Neuronal stem cell (in vitro differentiated cells): ENCODE results near the gene MICU1.

Source experiments
- DNase-seq: peaks from one replicate; pipeline ENCODE4 v3.0.0-alpha.2; 2013; ENCODE audit warnings: low spot score
- H2AFZ ChIP-seq: one replicate; pipeline ENCODE4 v1.6.1; 2013; ENCODE audit warnings: mild to moderate bottlenecking, low read length, inconsistent platforms
- H2AK5ac ChIP-seq: 2 replicates; pipeline ENCODE4 v1.6.1; 2013; ENCODE audit warnings: low read depth, mild to moderate bottlenecking, inconsistent platforms, low read length, moderate library complexity, mixed read lengths
- H2BK120ac ChIP-seq: 2 replicates; pipeline ENCODE4 v1.6.1; 2013; ENCODE audit warnings: low read depth, mild to moderate bottlenecking, inconsistent platforms, low read length, moderate library complexity, mixed read lengths
- H2BK12ac ChIP-seq: one replicate; pipeline ENCODE4 v1.6.1; 2013; ENCODE audit warnings: low read length, inconsistent platforms
- H2BK15ac ChIP-seq: 2 replicates; pipeline ENCODE4 v1.6.1; 2013; ENCODE audit warnings: mild to moderate bottlenecking, low read length, inconsistent platforms, mixed read lengths
- H2BK5ac ChIP-seq: one replicate; pipeline ENCODE4 v1.6.1; 2013; ENCODE audit warnings: inconsistent platforms, mild to moderate bottlenecking, low read length, moderate library complexity
- H3K14ac ChIP-seq: one replicate; pipeline ENCODE4 v1.6.1; 2013; ENCODE audit warnings: low read length, inconsistent platforms
- H3K18ac ChIP-seq: 2 replicates; pipeline ENCODE4 v1.6.1; 2013; ENCODE audit warnings: low read length, inconsistent platforms
- H3K23ac ChIP-seq: 2 replicates; pipeline ENCODE4 v1.6.1; 2013; ENCODE audit warnings: low read depth, mild to moderate bottlenecking, mixed read lengths, low read length, inconsistent platforms; ENCODE audit not compliant: poor library complexity
- H3K27ac ChIP-seq: replicated peaks from 3 replicates; pipeline ENCODE4 v1.5.1; 2013; ENCODE audit warnings: low read length, inconsistent platforms
- H3K27me3 ChIP-seq, 3 experiments: 2 replicates each; pipeline ENCODE4 v1.6.1; 2013; ENCODE audit warnings: low read length in 3 of 3, mild to moderate bottlenecking in 2 of 3, inconsistent platforms in 1 of 3, low read depth in 1 of 3, mixed read lengths in 1 of 3, moderate library complexity in 1 of 3; ENCODE audit not compliant: control insufficient read depth in 3 of 3, insufficient read depth in 3 of 3
- H3K36me3 ChIP-seq, 2 donors: replicated peaks in 1 of 2; 2 replicates each; pipeline ENCODE4 v1.6.1; 2013; ENCODE audit warnings: low read length in 2 of 2; ENCODE audit not compliant: control insufficient read depth in 2 of 2, insufficient read depth in 2 of 2
- H3K4ac ChIP-seq: 2 replicates; pipeline ENCODE4 v1.6.1; 2013; ENCODE audit warnings: inconsistent platforms, mild to moderate bottlenecking, low read length, moderate library complexity
- H3K4me1 ChIP-seq, 2 donors: 1 replicate in 1 of 2; 2 replicates in 1 of 2; pipeline ENCODE4 v1.6.1; 2013; ENCODE audit warnings: low read length in 2 of 2, low read depth in 1 of 2; ENCODE audit not compliant: control insufficient read depth in 2 of 2, insufficient read depth in 1 of 2
- H3K4me2 ChIP-seq: one replicate; pipeline ENCODE4 v1.6.1; 2013; ENCODE audit warnings: mild to moderate bottlenecking, low read length, inconsistent platforms; ENCODE audit not compliant: insufficient read depth, poor library complexity, severe bottlenecking
- H3K4me3 ChIP-seq, 2 donors: 2 replicates each; pipeline ENCODE4 v1.5.1; 2013; ENCODE audit warnings: low read length in 2 of 2, mild to moderate bottlenecking in 2 of 2, inconsistent platforms in 1 of 2, moderate library complexity in 1 of 2
- H3K79me1 ChIP-seq: one replicate; pipeline ENCODE4 v1.6.1; 2013; ENCODE audit warnings: low read depth, mild to moderate bottlenecking, inconsistent platforms, low read length, moderate library complexity
- H3K9ac ChIP-seq: one replicate; pipeline ENCODE4 v1.6.1; 2013; ENCODE audit warnings: mild to moderate bottlenecking, low read depth, low read length, inconsistent platforms; ENCODE audit not compliant: poor library complexity
- H3K9me3 ChIP-seq, 2 donors: replicated peaks in 1 of 2; 2 replicates each; pipeline versions ENCODE3 to v1.6.1; 2013; ENCODE audit warnings: low read length in 2 of 2, mild to moderate bottlenecking in 2 of 2, inconsistent platforms in 1 of 2, low read depth in 1 of 2, mixed read lengths in 1 of 2, moderate library complexity in 1 of 2; ENCODE audit not compliant: control insufficient read depth in 2 of 2, insufficient read depth in 1 of 2
- H4K8ac ChIP-seq: one replicate; pipeline ENCODE4 v1.6.1; 2013; ENCODE audit warnings: low read depth, mild to moderate bottlenecking, inconsistent platforms, low read length, moderate library complexity
- H4K91ac ChIP-seq: one replicate; pipeline ENCODE4 v1.6.1; 2013; ENCODE audit warnings: low read length, low read depth, mild to moderate bottlenecking, inconsistent platforms; ENCODE audit not compliant: poor library complexity
- WGBS, 2 donors: extraction: QIAGEN DNeasy Blood & Tissue Kit; methylation state at CpG; one replicate each; pipeline ENCODE4 v1.1.7; 2013; ENCODE audit warnings: missing lambda C conversion rate in 2 of 2, mixed read lengths in 1 of 2; ENCODE audit not compliant: insufficient read length in 2 of 2, insufficient replicate concordance in 1 of 2; ENCODE audit errors: extremely low coverage in 2 of 2; 5-methylcytosine and 5-hydroxymethylcytosine counted together

MICU1 gene

GRCh38 chr10:72637398-72637857, 11.5 kb upstream of the MICU1 start:
- Histone ChIP-seq H2AFZ (peak overlapping the region; percentile 10), H3K9ac (no peak overlapping the region), H2BK15ac (no peak overlapping the region), H2AK5ac (no peak overlapping the region), H3K79me1 (no peaks in the 10 kb centered on the region), H3K18ac (no peak overlapping the region), H4K91ac (no peak overlapping the region), H2BK120ac (no peak overlapping the region), H3K27ac (no peak overlapping the region), H3K9me3 (no peaks in the 10 kb centered on the region), H3K4me2 (no peak overlapping the region), H3K23ac (no peak overlapping the region), H3K36me3 (no peaks in the 10 kb centered on the region), H3K4me3 (no peak overlapping the region), H2BK5ac (no peak overlapping the region), H3K4me1 (no peaks in the 10 kb centered on the region), H2BK12ac (peak overlapping the region; percentile 22), H4K8ac (no peak overlapping the region), H3K27me3 (no peaks in the 10 kb centered on the region), H3K14ac (no peak overlapping the region), H3K4ac (no peak overlapping the region)
- no peak for DNase-seq
- WGBS, 2 donors: no CpG with 5 or more reads among the region's 4 CpGs

- no peak overlapping the region for H2AFZ ChIP-seq
These were observed 4.3 kb upstream of the MICU1 start for GRCh38 chr10:72630144-72630543.

GRCh38 chr10:72626444-72626754, 520 bp upstream of the MICU1 start:
- H4K8ac ChIP-seq: no peak overlapping the region
- peak overlapping the region; percentile 42 for H3K4me2 ChIP-seq
- no peak overlapping the region for H2BK120ac ChIP-seq
- no peak for DNase-seq
- WGBS, 2 donors: no CpG with 5 or more reads among the region's 1 CpG
- no peak overlapping the region for H2AK5ac ChIP-seq
- H4K91ac ChIP-seq: no peak overlapping the region
- H3K9me3 ChIP-seq: no peaks in the 10 kb centered on the region
- no peak overlapping the region for H2BK12ac ChIP-seq
- H3K23ac ChIP-seq: no peak overlapping the region
- H3K4ac ChIP-seq: no peak overlapping the region
- peak overlapping the region in 1 of 2 donors; percentile 72 for H3K4me3 ChIP-seq
- H2BK15ac ChIP-seq: no peak overlapping the region
- no peak overlapping the region for H3K14ac ChIP-seq
- H3K36me3 ChIP-seq: peaks cover 0 to 4% of the 10 kb centered on the region in 2 donors
- no peak overlapping the region for H3K27ac ChIP-seq
- no peak overlapping the region for H3K18ac ChIP-seq
- no peaks in the 10 kb centered on the region for H3K27me3 ChIP-seq
- no peak overlapping the region for H3K9ac ChIP-seq
- H3K4me1 ChIP-seq: peaks cover 3% of the 10 kb centered on the region in 2 donors
- H3K79me1 ChIP-seq: peaks cover 4% of the 10 kb centered on the region
- H2AFZ ChIP-seq: peak overlapping the region; percentile 88
- no peak overlapping the region for H2BK5ac ChIP-seq

More at GRCh38 chr10:72630144-72630543, 4.3 kb upstream of the MICU1 start:
- H3K9ac ChIP-seq: no peak overlapping the region
- H3K27me3 ChIP-seq: no peaks in the 10 kb centered on the region
- H4K91ac ChIP-seq: no peak overlapping the region
- no peak overlapping the region for H3K4me2 ChIP-seq
- no peak overlapping the region for H3K27ac ChIP-seq
- H4K8ac ChIP-seq: no peak overlapping the region
- H2BK15ac ChIP-seq: no peak overlapping the region
- H3K23ac ChIP-seq: no peak overlapping the region
- no peaks in the 10 kb centered on the region for H3K9me3 ChIP-seq
- no peak overlapping the region for H3K4me3 ChIP-seq
- no peaks in the 10 kb centered on the region for H3K36me3 ChIP-seq
- H3K4me1 ChIP-seq: no peaks in the 10 kb centered on the region
- no peak overlapping the region for H3K18ac ChIP-seq
- H3K14ac ChIP-seq: no peak overlapping the region
- DNase-seq: no peak
- no peak overlapping the region for H2BK5ac ChIP-seq
- H2BK120ac ChIP-seq: no peak overlapping the region
- no CpG with 5 or more reads among the region's 2 CpGs for WGBS, 2 donors
- H3K79me1 ChIP-seq: no peaks in the 10 kb centered on the region
- no peak overlapping the region for H2AK5ac ChIP-seq
- H2BK12ac ChIP-seq: no peak overlapping the region
- no peak overlapping the region for H3K4ac ChIP-seq

GRCh38 chr10:72625276-72625607, 637 bp downstream of the MICU1 start:
- Histone ChIP-seq H3K4me2 (peak overlapping the region; percentile 43), H3K18ac (no peak overlapping the region), H2AFZ (peak overlapping the region; percentile 88), H3K9ac (no peak overlapping the region), H3K79me1 (peaks cover 4% of the 10 kb centered on the region), H3K23ac (no peak overlapping the region), H3K4me3 (peak overlapping the region; percentile 72 to 98), H3K27ac (no peak overlapping the region), H3K27me3 (no peaks in the 10 kb centered on the region), H4K8ac (no peak overlapping the region), H2BK5ac (no peak overlapping the region), H4K91ac (no peak overlapping the region), H2BK120ac (no peak overlapping the region), H3K4ac (no peak overlapping the region), H3K4me1 (peaks cover 3% of the 10 kb centered on the region in 2 donors), H3K36me3 (peaks cover 0 to 4% of the 10 kb centered on the region in 2 donors), H3K14ac (no peak overlapping the region), H2BK12ac (no peak overlapping the region), H2AK5ac (no peak overlapping the region), H2BK15ac (no peak overlapping the region), H3K9me3 (no peaks in the 10 kb centered on the region)
- no CpG with 5 or more reads among the region's 10 CpGs for WGBS, 2 donors
- no peak for DNase-seq
